SIG-M5 (cell line): ENCODE results near the gene MTMR6.
"Not testable (repeated sequence)": the region's sequence is repeated elsewhere in the genome, so short reads cannot be mapped to it uniquely, and the experiment has no call there.

ENCODE experiments used
- DNase-seq: peaks from one replicate; lab custom pipeline; 2025; lab: John Stamatoyannopoulos, UW

The MTMR6 gene

GRCh38 chr13:25286969-25287961 lies at the start of gene MTMR6:
Gene MTMR6 (minus strand): TSS chr13:25287488. CDS start chr13:25287247, 241 bp downstream.
- peak; percentile 68 for DNase-seq

- DNase-seq = no peak
These were observed 48.6 kb upstream of the MTMR6 start for GRCh38 chr13:25335856-25336255.

DNA sequence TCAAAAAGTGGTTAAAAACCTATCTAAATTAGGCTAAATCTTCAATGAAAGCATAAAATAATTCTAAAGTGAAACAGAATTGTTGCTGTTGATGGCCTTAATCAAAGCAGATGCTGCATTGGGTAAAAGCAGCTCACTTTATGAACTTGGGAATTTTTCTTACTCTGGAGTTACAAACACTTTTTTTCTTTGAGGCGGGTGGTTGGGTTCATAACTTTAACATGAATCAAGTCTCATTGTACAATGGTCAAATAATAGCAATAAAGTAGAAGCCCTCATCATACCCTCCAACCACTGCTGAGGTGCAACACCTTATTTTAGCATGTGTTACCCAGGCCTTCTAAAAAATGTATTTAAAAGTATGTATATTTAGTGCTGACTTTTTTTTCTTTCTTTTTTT lies 43.3 kb upstream of the MTMR6 start:
- DNase-seq = no peak

DNA sequence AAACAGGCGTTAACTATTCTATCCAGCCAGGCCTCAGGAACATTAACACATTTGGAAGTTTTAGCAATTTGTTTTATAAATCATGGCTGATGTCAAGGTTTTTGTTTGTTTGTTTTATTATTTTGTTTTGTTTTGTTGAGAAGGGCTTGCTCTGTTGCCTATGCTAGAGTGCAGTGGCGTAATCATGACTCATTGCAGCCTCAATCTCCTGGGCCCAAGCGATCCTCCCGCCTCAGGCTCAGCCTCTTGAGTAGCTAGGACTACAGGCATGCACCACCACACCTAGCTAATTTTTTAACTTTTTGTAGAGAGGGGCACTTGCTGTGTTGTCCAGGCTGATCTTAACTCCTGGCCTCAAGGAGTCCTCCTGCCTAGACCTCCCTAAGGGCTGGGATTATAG lies 42.4 kb upstream of the MTMR6 start:
- DNase-seq = no peak

- no peak for DNase-seq
These were observed 36.8 kb upstream of the MTMR6 start for GRCh38 chr13:25324100-25324499.

DNA sequence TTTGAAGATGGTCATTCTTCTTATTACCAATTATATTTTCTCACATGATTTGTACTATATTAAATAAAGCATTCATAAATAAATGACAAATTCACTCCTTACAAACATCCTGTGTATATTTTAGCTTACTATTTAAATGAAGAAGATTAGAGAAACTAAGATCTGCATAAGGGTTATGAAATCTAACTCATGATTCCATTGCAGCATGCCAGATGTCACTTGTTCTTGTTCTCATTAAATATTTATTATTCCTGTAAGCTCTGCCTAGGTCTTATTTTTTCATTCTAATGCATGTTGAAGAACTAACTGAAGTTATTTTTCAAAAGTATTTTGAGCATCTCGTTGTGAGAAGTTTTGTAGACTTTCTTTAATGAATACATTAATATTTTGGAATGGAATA lies 32.5 kb upstream of the MTMR6 start:
- DNase-seq = no peak

GRCh38 chr13:25318946-25319345 lies 31.7 kb upstream of the MTMR6 start:
- not testable (repeated sequence) for DNase-seq

- no peak for DNase-seq
These were observed 23.6 kb upstream of the MTMR6 start for GRCh38 chr13:25310891-25311290.

DNA sequence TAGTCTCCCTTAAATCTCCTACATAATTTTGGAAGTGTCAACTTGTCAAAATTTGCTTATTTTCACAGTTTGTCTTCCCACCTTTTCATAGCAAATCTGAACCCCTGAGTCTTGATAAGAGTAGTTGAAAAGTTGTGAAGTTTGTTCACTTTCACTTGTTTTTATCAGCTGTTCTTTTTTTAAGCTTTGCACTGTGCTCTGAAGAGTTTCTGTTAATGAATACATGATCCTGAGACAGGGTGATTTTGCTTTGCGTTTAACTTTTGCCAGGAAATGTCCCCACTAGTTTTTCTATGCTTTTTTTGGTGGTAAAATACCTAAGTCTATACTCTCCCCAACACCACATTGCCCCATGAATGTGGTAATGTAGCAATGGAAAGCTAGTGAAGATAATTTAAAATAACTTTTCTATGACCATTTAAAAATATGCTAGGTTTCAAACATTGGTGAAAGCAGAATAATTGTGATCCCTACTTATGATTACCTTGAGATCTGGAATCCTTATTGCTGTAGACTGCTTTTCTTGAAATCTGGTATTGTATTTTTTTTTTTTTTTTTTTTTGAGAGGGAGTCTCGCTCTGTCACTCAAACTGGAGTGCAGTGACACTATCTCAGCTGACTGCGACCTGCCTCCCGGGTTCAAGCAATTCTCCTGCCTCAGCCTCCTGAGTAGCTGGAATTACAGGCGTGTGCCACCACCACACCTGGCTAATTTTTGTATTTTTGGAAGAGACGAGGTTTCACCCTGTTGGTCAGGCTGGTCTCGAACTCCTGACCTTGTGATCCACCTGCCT lies 19.6 kb upstream of the MTMR6 start:
- DNase-seq = no peak

DNA sequence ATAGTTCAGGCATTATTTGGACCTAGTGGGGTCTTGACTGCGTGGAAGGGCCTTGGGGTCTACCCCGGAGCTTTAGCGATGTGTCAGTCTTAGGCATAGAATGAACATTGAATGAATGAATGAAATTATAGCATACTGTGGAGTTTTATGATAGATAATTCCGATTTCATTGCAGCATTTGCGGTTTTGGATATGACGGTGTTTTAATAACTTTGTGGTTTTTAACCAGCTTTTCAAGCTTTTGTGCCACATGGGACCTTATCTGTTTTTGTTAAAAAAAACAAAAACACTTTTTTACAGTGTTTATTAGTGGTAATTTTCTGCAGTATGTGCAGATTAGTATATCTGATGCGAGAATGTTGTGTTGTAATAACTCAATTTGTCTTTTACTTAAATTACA lies 14.8 kb upstream of the MTMR6 start:
- DNase-seq = no peak

DNA sequence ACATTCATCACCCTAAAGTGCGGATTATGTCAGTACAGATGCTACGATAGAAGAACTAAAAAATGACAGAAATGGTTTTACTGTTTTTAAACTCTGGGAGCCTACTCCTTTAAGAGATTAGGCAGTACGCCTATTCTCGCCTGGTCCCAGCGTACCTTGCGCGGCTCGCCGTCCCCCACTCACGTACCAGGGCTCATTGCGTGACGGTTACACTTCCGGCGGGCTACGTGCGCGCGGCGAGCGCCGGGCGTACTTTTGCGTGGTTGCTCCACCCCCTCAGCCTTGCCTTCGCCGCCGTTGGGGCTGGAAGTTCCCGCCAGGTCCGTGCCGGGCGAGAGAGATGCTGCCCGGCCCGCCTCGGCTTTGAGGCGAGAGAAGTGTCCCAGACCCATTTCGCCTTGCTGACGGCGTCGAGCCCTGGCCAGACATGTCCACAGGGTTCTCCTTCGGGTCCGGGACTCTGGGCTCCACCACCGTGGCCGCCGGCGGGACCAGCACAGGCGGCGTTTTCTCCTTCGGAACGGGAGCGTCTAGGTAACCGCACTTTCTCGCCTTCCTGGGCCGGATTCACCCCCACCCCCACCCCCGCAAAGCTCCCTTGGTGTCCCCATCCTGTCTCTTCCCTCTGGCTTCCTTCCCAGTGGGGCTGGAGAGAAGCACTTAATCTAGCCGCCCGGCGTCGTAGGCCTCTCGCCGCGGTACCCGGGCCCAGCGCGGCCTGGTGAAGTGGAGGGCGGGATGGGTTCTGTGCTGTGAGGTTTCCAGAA lies 14.2 kb upstream of the MTMR6 start, which contains the start of gene NUP58:
TSS of gene NUP58 (plus strand) at position 279 of the 767 bp plus-strand sequence. CDS start at position 428, 149 bp downstream.
- DNase-seq = peak; percentile 43

DNA sequence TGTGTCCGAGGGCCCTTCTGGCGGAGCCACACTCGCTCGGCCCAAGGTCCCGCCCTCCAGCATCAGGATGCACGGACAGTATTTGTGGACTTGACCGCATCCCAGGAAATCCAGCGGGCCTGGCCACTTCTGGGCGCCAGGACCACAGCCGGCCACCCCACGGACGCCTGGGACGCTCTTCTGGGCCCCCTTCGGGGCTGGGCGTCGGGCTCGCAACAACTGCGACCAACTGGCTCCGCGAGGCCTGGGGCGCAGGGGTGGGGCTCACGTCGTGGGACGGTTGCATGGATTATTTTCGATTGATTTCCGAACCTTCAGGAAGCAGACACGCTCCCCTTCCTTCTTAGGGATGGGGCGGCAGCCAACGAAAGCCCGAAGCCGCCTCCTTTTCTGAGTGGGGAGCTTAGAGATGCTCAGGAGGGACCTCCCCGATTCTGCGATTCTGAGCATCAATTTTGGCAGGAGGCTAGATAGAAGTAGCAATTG lies 13.6 kb upstream of the MTMR6 start:
- DNase-seq = no peak

GRCh38 chr13:25295701-25296100 lies 8.4 kb upstream of the MTMR6 start:
- DNase-seq = no peak

- DNase-seq = no peak
These were observed 7.9 kb upstream of the MTMR6 start for GRCh38 chr13:25295228-25295627.

GRCh38 chr13:25292301-25292700 lies 5.0 kb upstream of the MTMR6 start:
- DNase-seq = no peak

DNA sequence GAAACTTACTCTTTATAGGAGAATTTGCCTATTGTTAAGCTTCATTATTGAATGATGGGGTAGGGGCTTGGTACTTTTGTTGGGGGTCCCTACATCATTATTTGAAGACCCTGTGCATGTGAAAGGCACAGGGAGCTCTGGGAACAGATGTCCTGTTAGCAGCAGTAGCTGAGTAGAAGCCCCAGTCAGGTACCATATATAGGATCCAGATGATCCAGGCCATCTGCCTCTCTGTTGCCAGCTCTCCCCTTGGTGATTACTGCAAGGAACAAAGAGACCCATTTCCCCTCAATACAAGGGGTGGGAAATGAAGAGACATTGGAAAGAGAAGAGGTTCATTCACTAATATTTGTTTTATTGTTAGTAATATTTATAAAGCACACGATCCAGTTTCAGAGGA lies 4.4 kb upstream of the MTMR6 start:
- no peak for DNase-seq

DNA sequence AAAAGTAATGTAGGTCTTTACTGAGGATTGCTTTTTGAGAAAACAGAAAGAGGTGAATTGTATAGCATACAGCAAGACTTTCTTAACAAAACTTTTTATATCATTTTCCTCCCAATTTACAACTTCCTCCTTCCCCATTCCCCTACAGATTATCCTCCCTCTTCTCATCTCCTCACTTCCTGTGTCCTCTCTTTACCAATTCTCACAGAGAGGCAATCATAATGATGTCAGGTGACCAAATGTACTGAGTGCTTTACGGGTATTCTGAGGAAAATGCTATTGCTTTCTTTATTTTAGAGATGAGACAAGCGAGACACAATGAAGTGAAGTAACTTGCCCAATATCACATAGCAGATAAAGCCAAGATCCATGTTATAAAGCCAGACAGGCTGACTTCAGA lies 1.7 kb upstream of the MTMR6 start:
- DNase-seq = no peak

DNA sequence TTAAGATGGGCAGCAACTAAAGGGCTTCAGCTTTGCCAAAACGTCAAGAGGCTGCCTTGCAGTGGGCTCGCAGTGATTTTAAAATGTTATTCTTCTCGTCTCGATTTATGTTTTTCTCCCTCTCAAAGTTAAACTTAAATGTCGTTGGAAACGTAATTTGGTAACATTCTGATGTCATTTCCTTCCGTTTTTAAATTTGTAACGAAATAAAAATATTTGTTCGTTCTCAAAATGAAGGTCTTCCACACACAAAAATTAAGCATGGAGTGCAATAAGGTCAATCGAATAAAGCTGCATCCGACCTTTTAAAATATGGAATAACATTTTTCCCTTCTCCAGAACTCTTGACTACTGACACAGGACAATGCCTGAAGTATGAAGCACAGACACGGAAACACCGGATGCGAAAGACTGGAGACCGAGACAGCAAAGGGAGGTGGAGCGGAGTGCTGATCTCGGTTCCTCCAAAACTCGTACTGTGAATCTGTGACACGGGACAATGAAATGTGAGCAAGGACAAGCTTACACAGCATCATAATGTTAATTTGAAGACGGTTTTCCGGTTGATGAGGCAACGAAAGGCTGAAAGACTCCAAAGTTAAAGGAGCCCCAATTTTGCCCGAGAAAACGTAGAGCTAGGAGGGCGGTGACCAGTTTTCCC lies 850 bp downstream of the MTMR6 start:
- peak; percentile 29 for DNase-seq

DNA sequence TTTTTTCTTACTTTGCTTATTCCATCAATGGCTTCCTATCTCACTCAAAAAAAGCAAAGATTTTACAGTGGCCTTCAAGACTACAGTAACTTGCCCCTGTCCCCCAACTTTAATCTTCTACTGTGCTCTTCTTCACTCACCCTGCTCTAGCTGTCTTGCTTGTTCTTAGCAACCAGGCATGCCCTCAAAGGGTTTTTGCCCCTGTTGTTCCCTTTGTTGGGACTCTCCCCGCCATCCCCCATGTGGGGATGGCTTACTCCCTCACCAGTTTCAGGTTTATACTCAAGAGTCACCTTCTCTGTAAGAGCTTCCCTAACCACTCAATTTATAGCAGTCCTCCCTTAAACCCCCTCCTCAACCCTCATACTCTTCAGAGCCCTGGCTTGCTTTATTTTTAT lies 5.4 kb downstream of the MTMR6 start:
- no peak for DNase-seq

DNA sequence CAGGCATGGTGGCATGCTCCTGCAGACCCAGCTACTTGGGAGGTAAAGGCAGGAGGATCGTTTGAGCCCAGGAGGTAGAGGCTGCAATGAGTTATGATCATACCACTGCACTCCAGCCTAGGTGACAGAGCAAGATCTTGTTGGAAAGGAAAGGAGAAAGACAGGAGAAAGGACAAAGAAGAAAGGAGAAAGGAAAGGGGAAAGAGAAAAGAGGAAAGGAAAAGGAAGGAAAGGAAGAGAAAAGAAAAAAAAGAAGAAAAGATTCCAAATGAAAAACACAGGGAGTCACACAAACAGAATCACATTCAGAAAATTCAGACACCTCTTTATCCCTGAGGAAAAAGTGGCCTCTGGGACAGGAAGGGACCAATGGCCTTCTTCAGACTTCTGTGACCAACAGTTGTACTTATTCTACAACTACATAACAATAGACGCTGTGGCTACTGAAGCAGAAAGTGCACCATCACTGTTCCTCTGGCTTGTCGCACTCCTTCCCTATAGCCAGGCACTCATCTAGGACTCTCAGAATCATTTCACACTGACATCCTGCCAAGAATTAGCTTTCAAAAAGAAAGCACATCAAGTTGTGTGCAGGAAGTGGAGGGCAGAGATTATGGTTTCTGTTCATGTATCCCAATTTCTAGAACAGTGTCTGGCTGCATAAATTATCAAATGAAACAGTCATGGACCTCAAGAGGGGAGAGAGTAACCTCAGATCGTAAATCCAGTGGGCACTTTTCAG lies 5.9 kb downstream of the MTMR6 start:
- DNase-seq = no peak

GRCh38 chr13:25280396-25280795 lies 6.9 kb downstream of the MTMR6 start:
- no peak for DNase-seq
